ENCODE results near the gene TMEM205. TPM values are rescaled to one million over a fixed set of nuclear protein-coding genes. Genes with fewer than 3 reads are reported as not detected.
A peak's percentile ranks its signal among the peaks of the same experiment; 100 is the strongest.
"Not testable (repeated sequence)": the region's sequence is repeated elsewhere in the genome, so short reads cannot be mapped to it uniquely, and the experiment has no call there.

TMEM205 gene
- total and polyA plus RNA-seq, 2 of the 13 experiments (the other 11 are each of a cell fraction or from before 2014, with no cell fraction given): 45.5 to 98.7 TPM

- H3K9ac ChIP-seq (ENCODE audit: insufficient read depth, low read depth, low read length); H3K4me3 ChIP-seq (replicated peaks in 1 of 3; ENCODE audit: insufficient read depth in 1 of 3, low read depth in 2 of 3, low read length in 3 of 3); POLR2A ChIA-PET; in situ Hi-C loops (cut with HindIII; ENCODE audit: extremely low pct_ligation_motif_present, low pct_unique_long_range_greater_than_20kb); H2AFZ ChIP-seq (ENCODE audit: low read length); intact Hi-C loops (cut with micrococcal nuclease; ENCODE audit: unreplicated experiment); DNase-seq (ENCODE audit: low spot score); H3K9me3 ChIP-seq (ENCODE audit: low read length); ATAC-seq; H3K27me3 ChIP-seq (ENCODE audit: control insufficient read depth in 1 of 2, insufficient read depth in 2 of 2, low read length in 2 of 2); H3K27ac ChIP-seq (ENCODE audit: extremely low read length, insufficient read depth, low read length); BruUV-seq (replicated peaks); H3K4me2 ChIP-seq (ENCODE audit: low read depth, low read length); CTCF ChIA-PET (ENCODE audit: low intra/inter-chr PET ratio, low total read pairs); H3K36me3 ChIP-seq (replicated peaks in 1 of 2; ENCODE audit: control insufficient read depth in 1 of 2, insufficient read depth in 2 of 2, low read length in 2 of 2); H4K20me1 ChIP-seq (ENCODE audit: insufficient read depth, low read length); FAIRE-seq; H3K79me2 ChIP-seq (ENCODE audit: insufficient read depth, low read length): not testable (repeated sequence)
- TF ChIP-seq ZBTB40 (IDR thresholded peaks at IDR 0.05) (peak; percentile 86), ZBTB40 (CRISPR knock-in tag; IDR thresholded peaks at IDR 0.05) (peak; percentile 98)
- peaks cover 11% of the 10 kb centered on the region for H3K4me1 ChIP-seq (ENCODE audit: insufficient read depth, low read length)
- WGBS (ENCODE audit: low lambda C conversion rate): 93% methylated on average over 9 of the region's 9 CpGs
Measured at GRCh38 chr19:11333838-11334237, 12.2 kb downstream of the TMEM205 start.
